PC-9 (cell line): ENCODE measurements around the gene TMEM119.

Experiments used
- EZH2 ChIP-seq: fragments of 200-600 bp; sonication (generic); IDR thresholded peaks from 2 replicates; pipeline ENCODE4 v1.8.0; 2017; ENCODE audit warnings: antibody characterized with exemption, low read depth
- TF ChIP-seq, protein P1 (sequence below): fragments of 200-600 bp; sonication (generic); conservative IDR thresholded peaks from 2 replicates; pipeline ENCODE4 v1.6.1; 2017; ENCODE audit warnings: mixed run types, antibody characterized with exemption, mild to moderate bottlenecking, moderate library complexity

GRCh38 chr12:108614639-108615038, 16.8 kb upstream of the TMEM119 start:
- TF ChIP-seq, protein P1, sequence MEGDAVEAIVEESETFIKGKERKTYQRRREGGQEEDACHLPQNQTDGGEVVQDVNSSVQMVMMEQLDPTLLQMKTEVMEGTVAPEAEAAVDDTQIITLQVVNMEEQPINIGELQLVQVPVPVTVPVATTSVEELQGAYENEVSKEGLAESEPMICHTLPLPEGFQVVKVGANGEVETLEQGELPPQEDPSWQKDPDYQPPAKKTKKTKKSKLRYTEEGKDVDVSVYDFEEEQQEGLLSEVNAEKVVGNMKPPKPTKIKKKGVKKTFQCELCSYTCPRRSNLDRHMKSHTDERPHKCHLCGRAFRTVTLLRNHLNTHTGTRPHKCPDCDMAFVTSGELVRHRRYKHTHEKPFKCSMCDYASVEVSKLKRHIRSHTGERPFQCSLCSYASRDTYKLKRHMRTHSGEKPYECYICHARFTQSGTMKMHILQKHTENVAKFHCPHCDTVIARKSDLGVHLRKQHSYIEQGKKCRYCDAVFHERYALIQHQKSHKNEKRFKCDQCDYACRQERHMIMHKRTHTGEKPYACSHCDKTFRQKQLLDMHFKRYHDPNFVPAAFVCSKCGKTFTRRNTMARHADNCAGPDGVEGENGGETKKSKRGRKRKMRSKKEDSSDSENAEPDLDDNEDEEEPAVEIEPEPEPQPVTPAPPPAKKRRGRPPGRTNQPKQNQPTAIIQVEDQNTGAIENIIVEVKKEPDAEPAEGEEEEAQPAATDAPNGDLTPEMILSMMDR: no peak
- no peak for TF ChIP-seq EZH2
